Kidney (tissue), 14 donors: Measurements from ENCODE around the gene ST3GAL3. TPM values are rescaled to one million over a fixed set of nuclear protein-coding genes. Genes with fewer than 3 reads are reported as not detected.

Source experiments
- DNase-seq, 5 donors: peaks; one replicate each; pipeline ENCODE4 v3.0.0-alpha.2; 2013 to 2020
- FAIRE-seq: peaks from 2 replicates; lab custom pipeline; 2012; peaks lifted over from hg19 to GRCh38; lab: Jason Lieb, UNC
- H3K27ac ChIP-seq, 2 donors: one replicate each; pipeline ENCODE4 v1.7.0; 2013; ENCODE audit warnings: low read depth in 2 of 2, low read length in 2 of 2, inconsistent platforms in 1 of 2
- H3K27me3 ChIP-seq: one replicate; pipeline ENCODE4 v1.7.1; 2013; ENCODE audit warnings: low read length, inconsistent platforms; ENCODE audit not compliant: control insufficient read depth, insufficient read depth
- H3K36me3 ChIP-seq, 3 donors: one replicate each; pipeline versions ENCODE4 v1.7.0 to v1.7.1; 2013; ENCODE audit warnings: low read length in 3 of 3, control low read depth in 1 of 3, inconsistent platforms in 1 of 3; ENCODE audit not compliant: insufficient read depth in 3 of 3, control insufficient read depth in 2 of 3
- H3K4me1 ChIP-seq, 3 donors: one replicate each; pipeline versions ENCODE4 v1.7.0 to v1.7.1; 2013; ENCODE audit warnings: low read length in 3 of 3, inconsistent platforms in 1 of 3, low read depth in 1 of 3; ENCODE audit not compliant: control insufficient read depth in 2 of 3, insufficient read depth in 2 of 3
- H3K4me3 ChIP-seq, 3 donors: one replicate each; pipeline versions ENCODE4 v1.7.0 to v1.8.1; 2013; ENCODE audit warnings: low read length in 3 of 3, control low read depth in 1 of 3, inconsistent platforms in 1 of 3
- H3K9ac ChIP-seq, 3 donors: one replicate each; pipeline versions ENCODE4 v1.7.0 to v1.7.1; 2013; ENCODE audit warnings: low read length in 3 of 3, control low read depth in 1 of 3, inconsistent platforms in 1 of 3
- H3K9me3 ChIP-seq, 3 donors: one replicate each; pipeline versions ENCODE4 v1.7.0 to v1.7.1; 2013; ENCODE audit warnings: low read length in 3 of 3, control low read depth in 1 of 3, inconsistent platforms in 1 of 3; ENCODE audit not compliant: control insufficient read depth in 2 of 3, insufficient read depth in 1 of 3
- CTCF ChIP-seq: IDR thresholded peaks from 3 replicates; pipeline ENCODE4 v1.5.1; 2012; ENCODE audit warnings: mild to moderate bottlenecking, moderate library complexity, borderline replicate concordance; ENCODE audit not compliant: insufficient read depth; ENCODE audit errors: extremely low read depth
- intact Hi-C: fragments of 100-400 bp; cut with DNase I; formaldehyde crosslinking; loops from one replicate; pipeline ENCODE4 v1.11.1; 2022
- polyA plus RNA-seq: library from polyadenylated mRNA; stranded (reverse); fragments of 350-450 nt; fragmentation: Illumina TruSeq; extraction: RNeasy Lipid Tissue Mini Kit (QIAGEN cat#74804); gene quantifications from one replicate; pipeline ENCODE4 v1.2.3, GENCODE V29; 2014; ENCODE audit warnings: low read depth, low replicate concordance; ENCODE audit not compliant: insufficient read depth
- total RNA-seq: library from RNA; stranded (reverse); fragmentation: NEBNext Ultra II Directional; extraction: Animal tissue kit (Norgen Biotek cat#: 25700); gene quantifications from one replicate; pipeline ENCODE4 v1.2.1, GENCODE V29; 2021
- donor health status: control.
- donor health status: control.
- donor health status: control.
- donor health status: control.
- donor health status: control.
- donor health status: DM: yes; HTN: yes; CAD: no.
- donor health status: Normal renal cell carcinoma (clear cell type).

The ST3GAL3 gene
- total and polyA plus RNA-seq, 2 donors from 2014 or later: 15.3 to 21.3 TPM

- no peaks in the 10 kb centered on the region for H3K27me3 ChIP-seq
- no peaks in the 10 kb centered on the region for H3K9me3 ChIP-seq
- DNase-seq (peak in 3 of 5 donors; percentile 25 to 60 (median 26)), FAIRE-seq (no peak)
- H3K4me1 ChIP-seq: peaks cover 0 to 33% (median 21%) of the 10 kb centered on the region in 3 donors
- intact Hi-C loops: no loop called here
- H3K36me3 ChIP-seq: no peaks in the 10 kb centered on the region
- TF ChIP-seq CTCF: no peak
- H3K9ac ChIP-seq: peak overlapping the region in 1 of 3 donors; percentile 77
- H3K27ac ChIP-seq: peak overlapping the region; percentile 43 to 85
- H3K4me3 ChIP-seq: peak overlapping the region in 1 of 3 donors; percentile 53
Observed at GRCh38 chr1:43937179-43937865, 230.0 kb downstream of the ST3GAL3 start.

GRCh38 chr1:43938383-43938782, 231.0 kb downstream of the ST3GAL3 start:
- no peaks in the 10 kb centered on the region for H3K36me3 ChIP-seq
- DNase-seq (no peak), FAIRE-seq (no peak)
- peak overlapping the region in 1 of 3 donors; percentile 26 for H3K9ac ChIP-seq
- no peaks in the 10 kb centered on the region for H3K9me3 ChIP-seq
- H3K4me1 ChIP-seq: peaks cover 0 to 29% (median 21%) of the 10 kb centered on the region in 3 donors
- H3K27me3 ChIP-seq: no peaks in the 10 kb centered on the region
- H3K27ac ChIP-seq: no peak overlapping the region
- TF ChIP-seq CTCF: no peak
- H3K4me3 ChIP-seq: no peak overlapping the region
- intact Hi-C loops: no loop called here

GRCh38 chr1:43938892-43939587, 231.7 kb downstream of the ST3GAL3 start:
- intact Hi-C loops: no loop called here
- Histone ChIP-seq H3K9ac (no peak overlapping the region), H3K27me3 (no peaks in the 10 kb centered on the region), H3K4me3 (no peak overlapping the region), H3K27ac (no peak overlapping the region), H3K36me3 (no peaks in the 10 kb centered on the region), H3K9me3 (no peaks in the 10 kb centered on the region), H3K4me1 (peaks cover 0 to 29% (median 21%) of the 10 kb centered on the region in 3 donors)
- DNase-seq (no peak), FAIRE-seq (no peak)
- no peak for TF ChIP-seq CTCF
